H9 (cell line): ENCODE data around the gene ANKRD13B. TPM values are rescaled to one million over a fixed set of nuclear protein-coding genes. Genes with fewer than 3 reads are reported as not detected.

ENCODE experiments used
- DNase-seq: peaks from one replicate; pipeline ENCODE4 v3.0.0-alpha.2; 2017
- H2AFZ ChIP-seq: one replicate; pipeline ENCODE4 v1.6.1; 2013; ENCODE audit warnings: mild to moderate bottlenecking, low read length, control low read depth, moderate library complexity
- H2AK5ac ChIP-seq: 2 replicates; pipeline ENCODE4 v1.6.1; 2013; ENCODE audit warnings: low read length, control low read depth, mixed read lengths; ENCODE audit not compliant: insufficient read length
- H2BK120ac ChIP-seq: one replicate; pipeline ENCODE4 v1.6.1; 2013; ENCODE audit warnings: low read depth, mild to moderate bottlenecking, low read length, control low read depth, inconsistent platforms; ENCODE audit not compliant: poor library complexity, severe bottlenecking
- H2BK12ac ChIP-seq: 2 replicates; pipeline ENCODE4 v1.6.1; 2013; ENCODE audit warnings: low read length, control low read depth, mixed read lengths, low read depth; ENCODE audit not compliant: insufficient read length
- H2BK15ac ChIP-seq: 2 replicates; pipeline ENCODE4 v1.6.1; 2013; ENCODE audit warnings: low read depth, low read length, control low read depth
- H2BK20ac ChIP-seq: one replicate; pipeline ENCODE4 v1.6.1; 2013; ENCODE audit warnings: low read depth, mild to moderate bottlenecking, low read length, control low read depth, inconsistent platforms; ENCODE audit not compliant: poor library complexity, severe bottlenecking
- H2BK5ac ChIP-seq: 2 replicates; pipeline ENCODE4 v1.6.1; 2013; ENCODE audit warnings: low read length, control low read depth, mixed read lengths; ENCODE audit not compliant: insufficient read length
- H3K14ac ChIP-seq: 2 replicates; pipeline ENCODE4 v1.6.1; 2013; ENCODE audit warnings: low read length, control low read depth; ENCODE audit not compliant: insufficient read depth
- H3K18ac ChIP-seq: 2 replicates; pipeline ENCODE4 v1.6.1; 2013; ENCODE audit warnings: low read depth, mild to moderate bottlenecking, mixed read lengths, low read length, control low read depth; ENCODE audit not compliant: insufficient read length
- H3K23ac ChIP-seq: 2 replicates; pipeline ENCODE4 v1.6.1; 2013; ENCODE audit warnings: low read length, control low read depth, mixed read lengths, low read depth; ENCODE audit not compliant: insufficient read length
- H3K23me2 ChIP-seq: 2 replicates; pipeline ENCODE4 v1.6.1; 2013; ENCODE audit warnings: low read depth, mild to moderate bottlenecking, mixed read lengths, low read length, control low read depth; ENCODE audit not compliant: insufficient read length, poor library complexity, severe bottlenecking
- H3K27ac ChIP-seq: 2 replicates; pipeline ENCODE4 v1.5.1; 2013; ENCODE audit warnings: low read length, control low read depth, mixed read lengths, low read depth; ENCODE audit not compliant: insufficient read length
- H3K27me3 ChIP-seq: 2 replicates; pipeline ENCODE4 v1.6.1; 2013; ENCODE audit warnings: low read length, control low read depth, inconsistent platforms; ENCODE audit not compliant: insufficient read depth
- H3K4ac ChIP-seq: 2 replicates; pipeline ENCODE4 v1.6.1; 2013; ENCODE audit warnings: low read depth, mild to moderate bottlenecking, control low read depth, inconsistent platforms, low read length, moderate library complexity
- H3K4me1 ChIP-seq: 2 replicates; pipeline ENCODE4 v1.6.1; 2013; ENCODE audit warnings: low read length, control low read depth, inconsistent platforms; ENCODE audit not compliant: insufficient read depth
- H3K4me2 ChIP-seq: 2 replicates; pipeline ENCODE4 v1.6.1; 2013; ENCODE audit warnings: low read length, control low read depth, mixed read lengths; ENCODE audit not compliant: insufficient read length, insufficient read depth
- H3K56ac ChIP-seq: 2 replicates; pipeline ENCODE4 v1.6.1; 2013; ENCODE audit warnings: low read depth, mild to moderate bottlenecking, mixed read lengths, low read length, control low read depth; ENCODE audit not compliant: insufficient read length
- H3K79me1 ChIP-seq: 2 replicates; pipeline ENCODE4 v1.6.1; 2013; ENCODE audit warnings: low read depth, mild to moderate bottlenecking, moderate library complexity, low read length, control low read depth, inconsistent platforms; ENCODE audit not compliant: insufficient read depth, poor library complexity, severe bottlenecking
- H3K79me2 ChIP-seq: 2 replicates; pipeline ENCODE4 v1.6.1; 2013; ENCODE audit warnings: low read length, control low read depth, inconsistent platforms; ENCODE audit not compliant: insufficient read depth
- H3K9ac ChIP-seq: 2 replicates; pipeline ENCODE4 v1.6.1; 2013; ENCODE audit warnings: low read length, control low read depth, mixed read lengths; ENCODE audit not compliant: insufficient read length; ENCODE audit errors: extremely low read depth
- H3K9me3 ChIP-seq: one replicate; pipeline ENCODE4 v1.6.1; 2013; ENCODE audit warnings: low read depth, low read length, inconsistent platforms; ENCODE audit not compliant: control insufficient read depth
- H3T11ph ChIP-seq: one replicate; pipeline ENCODE4 v1.6.1; 2013; ENCODE audit warnings: mild to moderate bottlenecking, low read length, control low read depth, inconsistent platforms
- H4K20me1 ChIP-seq: one replicate; pipeline ENCODE4 v1.6.1; 2013; ENCODE audit not compliant: control insufficient read depth, insufficient read length, insufficient read depth
- H4K5ac ChIP-seq: 2 replicates; pipeline ENCODE4 v1.6.1; 2013; ENCODE audit warnings: low read depth, mild to moderate bottlenecking, mixed read lengths, low read length, control low read depth; ENCODE audit not compliant: insufficient read length
- H4K8ac ChIP-seq: replicated peaks from 2 replicates; pipeline ENCODE4 v1.6.1; 2013; ENCODE audit warnings: low read length, control low read depth, mixed read lengths, low read depth; ENCODE audit not compliant: insufficient read length
- H4K91ac ChIP-seq: 2 replicates; pipeline ENCODE4 v1.6.1; 2013; ENCODE audit warnings: low read depth, mild to moderate bottlenecking, moderate library complexity, mixed read lengths, low read length, control low read depth; ENCODE audit not compliant: insufficient read length
- H3K27ac Mint-ChIP-seq, 3 experiments: 2 replicates in 2 of 3; 3 replicates in 1 of 3; pipeline ENCODE4 v1.8.0; 2020 to 2021; ENCODE audit warnings: mixed read lengths in 3 of 3, mild to moderate bottlenecking in 1 of 3, moderate library complexity in 1 of 3
- H3K27me3 Mint-ChIP-seq: 2 replicates; pipeline ENCODE4 v1.8.0; 2021; ENCODE audit warnings: low read depth, mild to moderate bottlenecking, moderate library complexity, mixed read lengths
- H3K36me3 Mint-ChIP-seq, 3 experiments: 2 replicates in 2 of 3; 3 replicates in 1 of 3; pipeline ENCODE4 v1.8.0; 2020 to 2021; ENCODE audit warnings: low read depth in 3 of 3, mixed read lengths in 3 of 3; ENCODE audit not compliant: insufficient read depth in 1 of 3
- H3K4me1 Mint-ChIP-seq, 2 experiments: 2 replicates each; pipeline ENCODE4 v1.8.0; 2020; ENCODE audit warnings: mixed read lengths in 2 of 2
- H3K4me3 Mint-ChIP-seq, 2 experiments: 2 replicates in 1 of 2; 3 replicates in 1 of 2; pipeline ENCODE4 v1.8.0; 2020 to 2021; ENCODE audit warnings: mild to moderate bottlenecking in 2 of 2, mixed read lengths in 2 of 2, moderate library complexity in 1 of 2
- H3K9me3 Mint-ChIP-seq, 2 experiments: 2 replicates in 1 of 2; 3 replicates in 1 of 2; pipeline ENCODE4 v1.8.0; 2020; ENCODE audit warnings: mild to moderate bottlenecking in 2 of 2, mixed read lengths in 2 of 2, moderate library complexity in 1 of 2
- CTCF ChIP-seq: fragments of 200-600 bp; sonication (generic); conservative IDR thresholded peaks from 3 replicates; pipeline ENCODE4 v1.8.0; 2021; ENCODE audit warnings: antibody characterized with exemption, mild to moderate bottlenecking
- WGBS: extraction: QIAGEN DNeasy Blood & Tissue Kit; methylation state at CpG from one replicate; pipeline ENCODE4 v1.1.7; 2013; ENCODE audit warnings: missing lambda C conversion rate, low lambda C conversion rate, mixed read lengths; ENCODE audit not compliant: insufficient read length; ENCODE audit errors: extremely low coverage; 5-methylcytosine and 5-hydroxymethylcytosine counted together
- total RNA-seq: library from RNA; stranded (reverse); gene quantifications from 2 replicates; pipeline ENCODE4 v1.2.1, GENCODE V29; 2021

ANKRD13B gene
- total RNA-seq, 1 experiment from 2014 or later: 24.2 TPM

GRCh38 chr17:29594519-29595090, 1.7 kb downstream of the ANKRD13B start:
- TF ChIP-seq CTCF: no peak
- H4K5ac ChIP-seq: no peak overlapping the region
- peaks cover 5% of the 10 kb centered on the region for H3K27me3 Mint-ChIP-seq
- H3K27ac Mint-ChIP-seq: no peak overlapping the region
- H3K79me1 ChIP-seq: no peaks in the 10 kb centered on the region
- peak overlapping the region; percentile 63 for H3K4me2 ChIP-seq
- H3K9me3 ChIP-seq: no peaks in the 10 kb centered on the region
- no peak overlapping the region for H3K23ac ChIP-seq
- H2BK120ac ChIP-seq: no peak overlapping the region
- H3K27me3 ChIP-seq: no peaks in the 10 kb centered on the region
- H3K4ac ChIP-seq: no peak overlapping the region
- H3K56ac ChIP-seq: no peak overlapping the region
- H3K14ac ChIP-seq: no peak overlapping the region
- peaks cover 33% of the 10 kb centered on the region for H3K23me2 ChIP-seq
- H4K91ac ChIP-seq: no peak overlapping the region
- H2BK20ac ChIP-seq: no peak overlapping the region
- H2BK15ac ChIP-seq: no peak overlapping the region
- no peak overlapping the region for H3K9ac ChIP-seq
- no CpG with 5 or more reads among the region's 11 CpGs for WGBS
- no peaks in the 10 kb centered on the region for H4K20me1 ChIP-seq
- no peak for DNase-seq
- H2BK5ac ChIP-seq: no peak overlapping the region
- no peak overlapping the region for H4K8ac ChIP-seq
- H3K79me2 ChIP-seq: no peaks in the 10 kb centered on the region; the same call in 1 of the 2 replicates
- peaks cover 0 to 4% (median 0%) of the 10 kb centered on the region in 3 experiments; a peak in 1 of 7 replicates for H3K36me3 Mint-ChIP-seq
- H3K9me3 Mint-ChIP-seq: peaks cover 0 to 3% of the 10 kb centered on the region in 2 experiments; a peak in 1 of 5 replicates
- peaks cover 48 to 74% of the 10 kb centered on the region in 2 experiments for H3K4me1 Mint-ChIP-seq
- H2BK12ac ChIP-seq: no peak overlapping the region
- peak overlapping the region; percentile 78 to 88 for H3K4me3 Mint-ChIP-seq
- H3T11ph ChIP-seq: no peak overlapping the region
- no peak overlapping the region for H3K18ac ChIP-seq
- no peak overlapping the region for H2AFZ ChIP-seq
- no peak overlapping the region for H2AK5ac ChIP-seq
- no peak overlapping the region for H3K27ac ChIP-seq
- H3K4me1 ChIP-seq: peaks cover 4% of the 10 kb centered on the region; the same call in 1 of the 2 replicates
